GM21390 (cell line): ENCODE measurements around the gene LRMDA.

Experiments
- ATAC-seq: cut with Tn5 transposase; IDR thresholded peaks from one replicate; pipeline ENCODE4 v1.9.1; 2021; ENCODE audit not compliant: unreplicated experiment

The LRMDA gene

GRCh38 chr10:75967491-75967890 lies 536.1 kb downstream of the LRMDA start:
- ATAC-seq: no peak

DNA sequence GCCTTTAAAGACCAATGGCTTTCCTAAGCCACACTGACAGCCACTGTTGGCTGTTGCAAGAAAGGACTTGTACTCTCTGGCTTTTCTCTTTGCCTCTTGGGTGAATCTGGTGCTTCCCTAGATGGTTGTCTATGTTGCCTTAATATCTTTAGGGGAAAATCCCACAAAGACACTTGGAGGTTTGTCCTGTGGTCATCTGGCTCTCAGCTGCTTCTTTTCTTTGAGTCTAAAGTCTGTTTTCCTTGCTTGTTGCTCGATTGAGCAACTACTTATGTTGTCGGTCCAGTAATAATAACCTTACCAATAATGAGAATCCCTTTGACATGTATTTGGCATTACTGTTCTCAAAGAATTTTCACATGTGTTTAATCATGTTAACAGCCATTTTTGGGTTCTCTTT lies 537.6 kb downstream of the LRMDA start:
- no peak for ATAC-seq

DNA sequence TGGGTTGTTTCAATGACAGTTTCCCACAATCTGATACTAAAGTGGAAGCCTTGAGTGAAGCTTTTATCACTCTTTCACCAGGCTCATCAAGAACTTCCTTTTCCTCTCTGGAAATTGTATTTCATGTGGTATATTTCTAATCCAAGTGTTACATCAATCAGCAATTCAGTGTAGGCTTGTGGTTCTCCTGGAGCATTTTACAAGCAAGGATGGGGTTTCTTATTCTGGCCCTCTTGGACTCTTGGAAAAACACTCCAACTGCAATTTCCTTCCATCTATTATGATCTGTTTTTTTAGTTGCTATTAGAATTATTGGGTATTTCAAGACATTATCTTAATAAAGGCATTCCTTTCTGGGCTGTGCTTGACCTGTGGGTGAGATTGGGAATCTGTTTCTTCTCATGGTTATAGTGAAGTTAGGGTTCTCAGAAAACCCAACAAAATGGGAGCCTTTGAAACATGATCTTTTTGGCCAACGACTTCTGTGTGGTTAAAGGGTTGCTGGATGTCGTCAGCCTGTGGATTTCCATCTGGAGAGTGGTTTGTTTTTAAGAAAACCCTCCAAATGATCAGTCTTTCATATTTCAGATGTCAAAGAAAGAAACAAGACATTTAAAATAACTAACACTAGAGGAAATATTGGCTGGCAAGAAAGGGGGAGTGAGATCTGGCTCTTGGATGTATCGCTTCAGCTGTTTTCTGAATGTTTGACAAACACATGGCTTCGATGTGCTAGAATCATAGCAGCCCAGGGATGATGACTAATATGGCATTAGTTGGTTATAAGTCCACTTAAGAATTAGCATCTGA lies 540.2 kb downstream of the LRMDA start:
- ATAC-seq: no peak

GRCh38 chr10:75972491-75973276 lies 541.3 kb downstream of the LRMDA start:
- no peak for ATAC-seq

- no peak for ATAC-seq
Measured at GRCh38 chr10:75974080-75974479, 542.7 kb downstream of the LRMDA start.

GRCh38 chr10:75976681-75977080 lies 545.3 kb downstream of the LRMDA start:
- ATAC-seq: no peak

GRCh38 chr10:75977139-75977538 lies 545.7 kb downstream of the LRMDA start:
- no peak for ATAC-seq

GRCh38 chr10:75978213-75978612 lies 546.8 kb downstream of the LRMDA start:
- ATAC-seq: no peak

GRCh38 chr10:75980419-75981002 lies 549.1 kb downstream of the LRMDA start:
- no peak for ATAC-seq

DNA sequence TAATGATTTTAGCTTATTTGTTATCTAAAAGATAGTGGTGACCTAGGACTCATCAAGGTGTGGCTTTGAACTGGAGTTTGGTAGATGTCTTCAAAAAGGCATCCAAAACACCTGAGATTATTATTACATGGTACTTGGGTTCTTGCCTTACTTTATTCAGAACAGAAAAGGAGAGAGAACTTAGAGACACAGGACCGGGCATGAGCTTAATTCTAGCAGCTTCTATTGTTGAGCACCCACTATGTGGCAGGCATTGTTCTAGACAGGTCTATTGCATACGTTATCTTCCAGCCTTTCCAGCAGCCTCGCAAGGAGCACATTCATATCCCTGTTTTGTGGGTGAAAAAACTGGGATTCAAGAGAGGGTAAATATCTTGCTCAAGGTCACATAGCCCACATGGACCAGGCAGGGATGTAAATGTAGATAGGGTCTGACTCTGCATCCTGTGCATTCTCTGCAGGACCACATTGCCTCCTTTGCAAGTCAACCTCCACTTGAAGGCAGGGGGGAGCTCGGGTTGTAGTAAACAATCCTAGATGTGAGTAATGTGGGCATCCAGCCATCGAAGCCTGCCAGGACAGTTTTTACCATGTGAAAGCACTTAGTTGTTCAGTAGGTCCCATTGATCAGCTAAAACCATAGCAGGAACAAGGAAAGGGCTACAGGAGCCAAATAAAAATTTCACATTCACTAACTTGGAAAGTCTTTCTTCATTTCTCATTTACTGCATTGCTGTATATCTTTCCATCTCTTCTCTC lies 551.4 kb downstream of the LRMDA start:
- no peak for ATAC-seq

DNA sequence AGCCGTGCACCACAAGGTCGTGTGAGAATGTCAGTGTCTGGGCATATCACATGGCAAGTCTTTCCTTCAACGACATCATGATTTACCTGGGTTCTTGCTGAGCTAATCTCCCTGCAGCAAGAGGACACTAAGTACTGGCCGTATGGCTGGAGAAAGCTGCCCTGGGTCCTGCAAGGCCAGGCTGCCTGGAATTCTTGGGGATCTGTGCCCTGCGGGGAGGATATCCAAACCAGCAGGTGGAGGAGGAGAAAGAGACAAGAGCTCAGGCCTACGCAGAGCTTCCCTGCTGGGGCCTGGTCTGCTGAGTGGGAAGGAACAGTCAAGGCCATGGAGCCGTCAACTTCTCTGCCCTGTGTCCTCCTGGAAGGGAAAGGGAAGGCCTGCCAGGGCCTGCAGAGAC lies 552.6 kb downstream of the LRMDA start:
- no peak for ATAC-seq

- no peak for ATAC-seq
Measured at GRCh38 chr10:75987616-75988015, 556.2 kb downstream of the LRMDA start.

GRCh38 chr10:75994357-75995040 lies 563.1 kb downstream of the LRMDA start:
- no peak for ATAC-seq

DNA sequence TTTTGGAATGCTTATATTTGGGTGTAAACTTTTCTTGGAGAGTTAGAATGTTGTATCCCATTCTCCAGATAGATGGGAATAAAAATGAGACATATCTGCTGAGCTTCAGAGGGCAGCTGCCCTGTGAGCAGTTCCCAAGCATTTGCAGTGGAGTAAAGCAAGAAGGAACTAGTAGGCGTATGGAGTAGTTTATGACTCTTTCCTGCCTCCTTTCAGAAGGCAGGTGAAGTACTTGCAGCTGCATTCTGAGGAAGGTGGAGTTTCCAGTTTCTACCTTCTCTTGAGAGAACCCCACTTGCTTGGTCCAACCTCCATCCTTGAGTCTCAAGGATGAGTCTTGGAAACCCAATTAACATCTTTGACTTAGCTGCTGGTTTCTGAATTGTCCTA lies 563.6 kb downstream of the LRMDA start:
- no peak for ATAC-seq

GRCh38 chr10:75995720-75996119 lies 564.3 kb downstream of the LRMDA start:
- no peak for ATAC-seq

DNA sequence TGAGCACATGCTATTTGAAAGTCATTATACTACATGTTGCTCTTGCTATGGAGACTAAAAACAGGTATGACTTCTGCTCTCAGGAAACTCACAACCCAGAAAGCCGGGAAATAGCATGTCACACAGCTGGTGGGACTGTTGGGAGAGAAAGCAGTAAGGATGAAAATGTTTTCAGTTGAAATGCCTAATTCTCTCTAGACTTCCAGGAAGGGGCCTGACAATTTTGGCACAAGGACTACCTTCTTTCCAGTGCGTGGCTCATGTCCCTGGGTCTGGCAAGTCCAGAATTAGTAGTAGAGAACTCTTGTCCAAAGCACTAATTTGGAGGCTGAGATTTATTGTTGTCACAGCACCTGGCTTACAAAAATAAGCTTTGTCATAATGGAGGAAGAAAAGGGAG lies 567.6 kb downstream of the LRMDA start:
- no peak for ATAC-seq

DNA sequence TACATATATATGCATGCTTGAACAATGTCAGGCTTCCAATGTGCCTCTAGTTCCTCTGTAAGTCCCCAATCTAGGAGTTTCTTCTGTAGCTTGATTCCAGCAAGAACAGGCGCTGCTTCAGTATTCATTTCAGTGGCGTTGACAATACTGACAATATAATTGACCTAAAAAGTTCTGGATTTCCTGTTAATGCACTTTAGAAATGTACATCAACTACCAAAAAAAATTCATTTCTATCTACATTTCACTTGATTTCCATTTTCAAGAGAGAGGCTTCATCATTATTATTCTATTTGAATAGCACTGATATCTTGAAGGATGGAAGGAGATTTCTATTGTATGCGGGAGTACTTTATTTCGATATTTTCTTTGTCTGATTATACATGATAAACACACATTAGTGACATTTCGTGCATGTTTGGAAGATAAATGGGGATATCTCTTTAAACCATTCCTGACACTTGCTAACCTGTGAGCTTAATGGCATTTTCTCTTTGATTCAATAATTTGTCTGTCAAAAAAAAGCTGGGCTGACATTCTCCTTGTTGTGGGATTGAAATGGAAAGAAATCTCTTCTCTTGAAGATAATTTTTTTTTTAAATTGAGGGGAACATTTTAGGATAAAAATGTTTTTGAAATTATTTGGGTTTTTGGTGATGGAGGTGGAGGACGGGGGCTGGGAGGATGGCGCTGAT lies 568.2 kb downstream of the LRMDA start:
- ATAC-seq: no peak

DNA sequence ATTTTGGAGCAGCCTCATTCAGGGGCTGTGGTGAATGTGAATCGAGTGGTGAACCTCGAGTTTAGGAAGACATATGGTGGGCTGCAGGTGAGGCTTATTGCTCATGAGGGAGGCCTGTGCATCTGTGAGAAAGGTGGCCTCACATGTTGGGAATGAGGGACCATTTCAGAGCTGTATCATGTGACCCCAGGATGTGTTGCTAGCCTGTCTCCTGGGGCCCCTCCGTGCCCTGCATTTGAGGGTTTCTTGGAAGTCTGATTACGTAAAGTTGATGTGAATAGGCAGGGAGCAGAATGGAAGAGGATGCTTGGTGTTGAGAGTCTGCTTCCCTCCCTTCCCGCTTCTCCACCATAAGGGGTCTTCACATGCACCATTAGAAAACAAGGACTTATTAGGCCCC lies 569.1 kb downstream of the LRMDA start:
- ATAC-seq: no peak

GRCh38 chr10:76001019-76001418 lies 569.6 kb downstream of the LRMDA start:
- no peak for ATAC-seq

DNA sequence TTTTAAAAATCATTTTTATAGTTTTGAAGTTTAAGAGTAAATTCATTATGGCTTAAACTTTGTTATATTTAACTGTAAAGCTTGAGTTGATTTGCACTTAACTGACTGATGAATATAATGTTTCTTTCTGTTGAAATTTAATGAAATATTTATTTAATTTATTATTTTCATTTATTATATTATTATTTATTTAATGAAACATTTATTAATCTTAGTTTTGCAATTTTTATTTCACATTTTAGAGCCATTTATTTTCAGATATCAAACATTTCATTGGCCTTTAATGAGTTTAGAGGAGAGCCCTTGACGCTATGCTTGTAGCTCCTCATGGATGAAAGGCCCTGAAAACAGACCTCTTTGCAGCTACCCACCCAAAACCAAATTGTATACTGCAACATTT lies 570.0 kb downstream of the LRMDA start:
- no peak for ATAC-seq
